Lung (tissue), 12 donors: ENCODE results near the gene LIMS2. TPM values are rescaled to one million over a fixed set of nuclear protein-coding genes. Genes with fewer than 3 reads are reported as not detected.
A peak's percentile ranks its signal among the peaks of the same experiment; 100 is the strongest.

Experiments
- ATAC-seq: fragments of 200-7000 bp; cut with Tn5 transposase; one replicate; pipeline ENCODE4 v1.9.1; 2020; ENCODE audit warnings: moderate number of reproducible peaks; ENCODE audit not compliant: insufficient read depth, low FRiP score
- DNase-seq, 3 donors: peaks; one replicate each; pipeline ENCODE4 v3.0.0-alpha.2; 2013 to 2017
- H3K27ac ChIP-seq, 2 donors: one replicate each; pipeline ENCODE4 v1.5.1; 2013; ENCODE audit warnings: mild to moderate bottlenecking in 2 of 2, moderate library complexity in 2 of 2, control low read depth in 1 of 2, inconsistent platforms in 1 of 2, low read depth in 1 of 2, low read length in 1 of 2
- H3K27me3 ChIP-seq, 3 donors: one replicate each; pipeline ENCODE4 v1.5.1; 2013; ENCODE audit warnings: low read length in 2 of 3; ENCODE audit not compliant: control insufficient read depth in 3 of 3, insufficient read depth in 3 of 3
- H3K36me3 ChIP-seq, 4 donors: one replicate each; pipeline ENCODE4 v1.5.1; 2013; ENCODE audit warnings: low read length in 4 of 4, mild to moderate bottlenecking in 1 of 4, moderate library complexity in 1 of 4; ENCODE audit not compliant: control insufficient read depth in 4 of 4, insufficient read depth in 4 of 4
- H3K4me1 ChIP-seq, 5 donors: one replicate each; pipeline ENCODE4 v1.5.1; 2013; ENCODE audit warnings: low read length in 5 of 5, mild to moderate bottlenecking in 2 of 5, moderate library complexity in 1 of 5; ENCODE audit not compliant: control insufficient read depth in 5 of 5, insufficient read depth in 5 of 5
- H3K4me3 ChIP-seq: one replicate; pipeline ENCODE4 v1.5.1; 2013; ENCODE audit warnings: mild to moderate bottlenecking, control low read depth, moderate library complexity
- H3K9ac ChIP-seq, 2 donors: one replicate each; pipeline ENCODE4 v1.5.1; 2013; ENCODE audit warnings: low read length in 2 of 2, control low read depth in 1 of 2; ENCODE audit not compliant: insufficient read depth in 1 of 2
- H3K9me3 ChIP-seq, 4 donors: one replicate each; pipeline ENCODE4 v1.5.1; 2013; ENCODE audit warnings: low read length in 3 of 4, mild to moderate bottlenecking in 1 of 4, moderate library complexity in 1 of 4; ENCODE audit not compliant: control insufficient read depth in 4 of 4, insufficient read depth in 3 of 4
- CTCF ChIP-seq: IDR thresholded peaks from 2 replicates; pipeline ENCODE4 v1.5.1; 2012; ENCODE audit warnings: mild to moderate bottlenecking; ENCODE audit errors: control extremely low read depth, extremely low read depth
- WGBS, 2 donors: extraction: QIAGEN DNeasy Blood & Tissue Kit; methylation state at CpG; one replicate each; pipeline ENCODE4 v1.1.7; 2013; 5-methylcytosine and 5-hydroxymethylcytosine counted together
- polyA plus RNA-seq, 2 donors: library from polyadenylated mRNA; stranded (reverse); fragments of 200-250 nt; gene quantifications; one replicate each; pipeline ENCODE4 v1.2.1, GENCODE V29; 2013
- total RNA-seq, 2 donors: library from RNA; depleted of rRNA in 1 of 2; stranded (reverse); fragments of >200 nt in 1 of 2; gene quantifications; one replicate each; pipeline ENCODE4 v1.2.1, GENCODE V29; 2014 to 2021
- donor health status: control.
- donor health status: control.
- donor health status: Bipolar disorder and iron deficiency.
- donor health status: healthy.
- donor health status: DM: yes; HTN: yes; CAD: no.

The LIMS2 gene
- total and polyA plus RNA-seq, 4 donors, result 22.2 to 138 (median 80.4) TPM

DNA sequence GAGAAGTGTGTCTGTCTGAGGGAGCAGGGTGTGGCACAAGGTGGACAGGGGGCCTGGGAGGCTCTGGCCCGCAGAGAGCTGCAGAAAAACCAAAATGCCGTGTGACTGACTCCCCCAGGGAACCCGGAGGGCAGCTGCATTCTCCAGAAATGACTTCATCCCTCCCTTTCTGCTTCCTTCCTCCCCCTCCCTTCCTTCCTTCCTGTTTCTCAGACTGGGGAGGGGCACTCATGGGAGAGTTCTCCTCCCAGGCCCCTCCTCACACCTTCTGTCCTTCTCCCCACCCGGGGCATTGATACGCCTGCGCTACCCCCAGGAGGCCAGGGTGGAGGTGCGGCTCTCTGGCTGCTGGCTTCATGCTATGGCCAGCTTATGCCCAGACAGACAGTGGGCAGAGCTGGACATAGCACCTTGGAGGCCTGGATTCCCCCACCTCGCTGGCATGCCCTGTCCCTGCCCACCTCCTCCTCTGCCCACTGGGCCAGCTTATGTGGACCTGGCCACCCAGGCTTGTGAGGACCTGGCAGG lies 37.5 kb downstream of the LIMS2 start:
- H3K4me1 ChIP-seq, result peaks cover 0 to 61% (median 12%) of the 10 kb centered on the region in 5 donors
- H3K27me3 ChIP-seq, result no peaks in the 10 kb centered on the region
- peak; percentile 6 for ATAC-seq
- H3K9ac ChIP-seq, result no peak overlapping the region
- peak; percentile 56 to 79 (median 64) for DNase-seq
- 31 to 33% methylated on average over 8 of the region's 8 CpGs for WGBS, 2 donors
- peak overlapping the region; percentile 61 to 92 for H3K27ac ChIP-seq
- H3K4me3 ChIP-seq, result no peak overlapping the region
- H3K36me3 ChIP-seq, result peaks cover 0 to 12% (median 0%) of the 10 kb centered on the region in 4 donors
- no peaks in the 10 kb centered on the region for H3K9me3 ChIP-seq
- no peak for TF ChIP-seq CTCF

GRCh38 chr2:127637236-127637630 lies 38.1 kb downstream of the LIMS2 start:
- no peak for TF ChIP-seq CTCF
- Histone ChIP-seq H3K9ac (no peak overlapping the region), H3K4me1 (peaks cover 0 to 61% (median 12%) of the 10 kb centered on the region in 5 donors), H3K9me3 (no peaks in the 10 kb centered on the region), H3K27ac (peak overlapping the region; percentile 61 to 92), H3K27me3 (no peaks in the 10 kb centered on the region), H3K4me3 (no peak overlapping the region), H3K36me3 (peaks cover 0 to 12% (median 0%) of the 10 kb centered on the region in 4 donors)
- 66 to 70% methylated on average over 13 of the region's 13 CpGs for WGBS, 2 donors
- DNase-seq (no peak), ATAC-seq (no peak)

GRCh38 chr2:127636248-127637235 lies 38.8 kb downstream of the LIMS2 start:
- ATAC-seq (no peak), DNase-seq (no peak)
- Histone ChIP-seq H3K4me1 (peaks cover 0 to 56% (median 12%) of the 10 kb centered on the region in 5 donors), H3K4me3 (no peak overlapping the region), H3K36me3 (peaks cover 0 to 12% (median 0%) of the 10 kb centered on the region in 4 donors), H3K27ac (peak overlapping the region; percentile 61 to 92), H3K9ac (no peak overlapping the region), H3K27me3 (no peaks in the 10 kb centered on the region), H3K9me3 (no peaks in the 10 kb centered on the region)
- WGBS, 2 donors, result 90 to 95% methylated on average over 31 to 33 of the region's 33 CpGs
- TF ChIP-seq CTCF, result no peak
